ENCODE data around the gene SERPINH1. TPM values are rescaled to one million over a fixed set of nuclear protein-coding genes. Genes with fewer than 3 reads are reported as not detected.

Gene SERPINH1
- polyA plus RNA-seq, 2 donors, result 20.0 to 27.1 TPM

DNA sequence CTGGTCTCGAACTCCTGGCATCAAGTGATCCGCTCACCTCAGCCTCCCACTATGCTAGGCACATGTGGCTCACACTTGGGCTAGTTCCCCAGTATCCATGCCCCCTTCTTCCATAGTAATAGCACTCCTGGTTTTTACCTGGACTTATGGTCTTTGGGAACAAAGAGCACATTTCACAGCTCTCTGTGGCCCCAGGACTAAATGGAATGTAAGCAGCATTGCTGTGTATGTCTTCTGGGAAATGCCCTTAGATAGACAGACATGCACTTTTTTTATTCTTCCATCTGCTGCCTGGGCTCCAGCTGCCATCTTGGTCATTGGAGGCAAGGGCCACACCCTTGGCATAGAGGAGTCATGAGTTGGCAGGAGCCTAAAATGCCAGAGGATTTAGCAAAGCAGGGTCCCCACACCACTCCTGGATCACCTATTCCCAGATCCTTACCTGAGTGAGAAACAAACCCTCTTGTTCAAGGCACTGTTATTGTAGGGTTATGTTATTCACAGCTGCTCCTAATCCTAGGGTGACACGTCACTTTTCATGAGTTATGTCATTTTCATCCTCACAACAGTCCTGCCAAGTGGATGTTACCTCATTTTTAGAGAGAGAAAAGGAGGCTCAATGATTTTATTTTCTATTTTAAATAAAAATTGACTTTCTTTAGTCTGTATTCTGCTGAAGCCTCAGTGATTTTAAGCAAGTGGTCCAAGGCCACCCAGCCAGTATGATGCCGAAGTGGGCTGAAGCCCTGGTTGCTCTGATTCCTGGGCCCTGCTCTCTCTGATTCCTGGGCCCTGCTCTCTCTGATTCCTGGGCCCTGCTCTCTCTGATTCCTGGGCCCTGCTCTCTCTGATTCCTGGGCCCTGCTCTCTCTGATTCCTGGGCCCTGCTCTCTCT, 20.6 kb upstream of the SERPINH1 start:
- no peaks in the 10 kb centered on the region for H3K36me3 ChIP-seq (ENCODE audit: control insufficient read depth in 2 of 2, insufficient read depth in 2 of 2, low read length in 1 of 2)
- no peaks in the 10 kb centered on the region for H3K9me3 ChIP-seq (ENCODE audit: control insufficient read depth in 2 of 2, insufficient read depth in 1 of 2, low read depth in 1 of 2, low read length in 1 of 2)
- H3K4me3 ChIP-seq (ENCODE audit: low read depth in 1 of 2, low read length in 2 of 2), result no peak overlapping the region
- no peaks in the 10 kb centered on the region for H3K4me1 ChIP-seq (ENCODE audit: control insufficient read depth in 2 of 2, insufficient read depth in 2 of 2, low read length in 1 of 2)
- H3K27ac ChIP-seq (ENCODE audit: low read depth in 2 of 2, low read length in 1 of 2), result no peak overlapping the region
- no peaks in the 10 kb centered on the region for H3K27me3 ChIP-seq (ENCODE audit: control insufficient read depth in 1 of 2, insufficient read depth in 2 of 2, low read length in 2 of 2)
- WGBS, 2 donors, result 91% methylated on average over 4 of the region's 4 CpGs

DNA sequence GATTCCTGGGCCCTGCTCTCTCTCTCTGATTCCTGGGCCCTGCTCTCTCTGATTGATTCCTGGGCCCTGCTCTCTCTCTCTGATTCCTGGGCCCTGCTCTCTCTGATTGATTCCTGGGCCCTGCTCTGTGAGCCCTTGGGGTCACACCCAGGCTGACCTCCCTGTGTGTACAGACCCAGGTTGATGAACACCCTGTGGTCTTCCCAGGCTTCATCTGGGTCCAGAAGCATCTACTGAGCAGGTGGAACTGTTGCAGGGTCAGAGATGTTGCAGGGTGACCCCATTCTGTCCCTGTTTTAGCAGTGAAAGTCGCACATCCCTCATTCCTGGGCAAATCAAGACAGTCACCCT, 20.0 kb upstream of the SERPINH1 start:
- WGBS, 2 donors, result 85 to 86% methylated on average over 1 of the region's 1 CpG
- no peaks in the 10 kb centered on the region for H3K36me3 ChIP-seq (ENCODE audit: control insufficient read depth in 2 of 2, insufficient read depth in 2 of 2, low read length in 1 of 2)
- H3K4me1 ChIP-seq (ENCODE audit: control insufficient read depth in 2 of 2, insufficient read depth in 2 of 2, low read length in 1 of 2), result no peaks in the 10 kb centered on the region
- no peak overlapping the region for H3K27ac ChIP-seq (ENCODE audit: low read depth in 2 of 2, low read length in 1 of 2)
- no peak overlapping the region for H3K4me3 ChIP-seq (ENCODE audit: low read depth in 1 of 2, low read length in 2 of 2)
- no peaks in the 10 kb centered on the region for H3K27me3 ChIP-seq (ENCODE audit: control insufficient read depth in 1 of 2, insufficient read depth in 2 of 2, low read length in 2 of 2)
- H3K9me3 ChIP-seq (ENCODE audit: control insufficient read depth in 2 of 2, insufficient read depth in 1 of 2, low read depth in 1 of 2, low read length in 1 of 2), result no peaks in the 10 kb centered on the region

DNA sequence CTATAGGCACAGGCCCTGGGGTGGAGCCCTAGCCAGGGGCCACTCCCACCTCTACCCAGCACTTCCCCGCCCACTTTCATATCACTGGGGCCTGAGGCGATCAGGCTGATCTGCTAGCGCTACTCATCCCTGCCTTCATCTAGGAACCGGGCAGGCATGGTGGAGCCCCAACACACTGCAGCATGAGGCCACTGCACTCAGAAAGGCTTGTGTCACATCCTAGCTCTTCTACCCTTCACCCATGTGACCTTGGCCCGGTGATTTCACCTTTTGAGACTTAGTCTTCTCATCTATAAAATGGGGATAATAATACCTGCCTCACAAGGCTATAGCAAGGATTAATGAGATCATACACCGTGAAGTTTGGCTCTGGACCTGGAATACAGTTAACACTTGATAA, 18.2 kb upstream of the SERPINH1 start:
- H3K4me1 ChIP-seq (ENCODE audit: control insufficient read depth in 2 of 2, insufficient read depth in 2 of 2, low read length in 1 of 2), result no peaks in the 10 kb centered on the region
- H3K27me3 ChIP-seq (ENCODE audit: control insufficient read depth in 1 of 2, insufficient read depth in 2 of 2, low read length in 2 of 2), result no peaks in the 10 kb centered on the region
- no peaks in the 10 kb centered on the region for H3K9me3 ChIP-seq (ENCODE audit: control insufficient read depth in 2 of 2, insufficient read depth in 1 of 2, low read depth in 1 of 2, low read length in 1 of 2)
- 78 to 87% methylated on average over 6 of the region's 6 CpGs for WGBS, 2 donors
- H3K4me3 ChIP-seq (ENCODE audit: low read depth in 1 of 2, low read length in 2 of 2), result no peak overlapping the region
- no peaks in the 10 kb centered on the region for H3K36me3 ChIP-seq (ENCODE audit: control insufficient read depth in 2 of 2, insufficient read depth in 2 of 2, low read length in 1 of 2)
- H3K27ac ChIP-seq (ENCODE audit: low read depth in 2 of 2, low read length in 1 of 2), result no peak overlapping the region

DNA sequence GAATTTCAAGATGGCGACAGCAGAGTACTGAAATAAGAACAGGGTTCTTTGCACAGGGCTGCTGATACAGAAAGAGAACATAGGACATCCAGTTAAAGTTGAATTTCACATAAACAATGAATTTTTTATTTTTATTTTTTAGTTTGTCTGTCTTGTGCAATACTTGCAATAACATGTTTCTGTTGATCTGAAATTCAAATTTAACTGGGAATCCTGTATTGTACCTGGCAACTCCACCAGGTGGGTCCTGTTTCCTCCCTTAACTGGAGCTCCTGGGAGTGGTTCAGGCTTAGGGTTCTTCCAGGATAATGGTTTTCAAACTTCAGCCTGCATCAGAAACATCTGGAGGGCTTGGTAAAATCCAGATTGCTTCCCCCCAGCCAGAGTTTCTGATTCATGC, 14.9 kb upstream of the SERPINH1 start:
- no peaks in the 10 kb centered on the region for H3K27me3 ChIP-seq (ENCODE audit: control insufficient read depth in 1 of 2, insufficient read depth in 2 of 2, low read length in 2 of 2)
- H3K4me3 ChIP-seq (ENCODE audit: low read depth in 1 of 2, low read length in 2 of 2), result no peak overlapping the region
- no peaks in the 10 kb centered on the region for H3K9me3 ChIP-seq (ENCODE audit: control insufficient read depth in 2 of 2, insufficient read depth in 1 of 2, low read depth in 1 of 2, low read length in 1 of 2)
- H3K36me3 ChIP-seq (ENCODE audit: control insufficient read depth in 2 of 2, insufficient read depth in 2 of 2, low read length in 1 of 2), result no peaks in the 10 kb centered on the region
- H3K27ac ChIP-seq (ENCODE audit: low read depth in 2 of 2, low read length in 1 of 2), result no peak overlapping the region
- 95 to 97% methylated on average over 1 of the region's 1 CpG for WGBS, 2 donors
- no peaks in the 10 kb centered on the region for H3K4me1 ChIP-seq (ENCODE audit: control insufficient read depth in 2 of 2, insufficient read depth in 2 of 2, low read length in 1 of 2)

DNA sequence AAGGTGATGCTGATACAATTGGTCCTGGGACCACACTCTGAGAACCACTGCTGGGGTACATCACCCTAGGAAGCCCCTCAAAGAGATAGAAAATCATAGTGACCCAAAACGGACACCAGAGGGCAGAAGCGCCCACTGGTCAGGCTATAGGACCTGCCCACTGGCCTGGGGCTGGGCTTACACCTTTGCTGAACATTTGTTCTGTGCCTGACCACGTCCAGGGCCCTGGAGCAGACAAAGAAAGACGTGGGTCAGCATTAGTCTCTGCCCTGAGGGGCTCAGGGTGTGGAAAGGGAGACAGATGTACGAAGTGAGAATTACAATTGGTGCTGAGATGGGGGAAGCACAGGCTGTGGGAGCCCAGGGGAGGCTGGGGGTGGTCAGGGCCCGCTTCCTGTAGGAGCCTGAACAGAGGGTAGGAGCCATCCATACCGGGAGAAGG, 14.4 kb upstream of the SERPINH1 start:
- WGBS, 2 donors, result 19 to 21% methylated on average over 7 of the region's 7 CpGs
- H3K36me3 ChIP-seq (ENCODE audit: control insufficient read depth in 2 of 2, insufficient read depth in 2 of 2, low read length in 1 of 2), result no peaks in the 10 kb centered on the region
- no peaks in the 10 kb centered on the region for H3K4me1 ChIP-seq (ENCODE audit: control insufficient read depth in 2 of 2, insufficient read depth in 2 of 2, low read length in 1 of 2)
- H3K27me3 ChIP-seq (ENCODE audit: control insufficient read depth in 1 of 2, insufficient read depth in 2 of 2, low read length in 2 of 2), result no peaks in the 10 kb centered on the region
- H3K27ac ChIP-seq (ENCODE audit: low read depth in 2 of 2, low read length in 1 of 2), result no peak overlapping the region
- no peak overlapping the region for H3K4me3 ChIP-seq (ENCODE audit: low read depth in 1 of 2, low read length in 2 of 2)
- H3K9me3 ChIP-seq (ENCODE audit: control insufficient read depth in 2 of 2, insufficient read depth in 1 of 2, low read depth in 1 of 2, low read length in 1 of 2), result no peaks in the 10 kb centered on the region

DNA sequence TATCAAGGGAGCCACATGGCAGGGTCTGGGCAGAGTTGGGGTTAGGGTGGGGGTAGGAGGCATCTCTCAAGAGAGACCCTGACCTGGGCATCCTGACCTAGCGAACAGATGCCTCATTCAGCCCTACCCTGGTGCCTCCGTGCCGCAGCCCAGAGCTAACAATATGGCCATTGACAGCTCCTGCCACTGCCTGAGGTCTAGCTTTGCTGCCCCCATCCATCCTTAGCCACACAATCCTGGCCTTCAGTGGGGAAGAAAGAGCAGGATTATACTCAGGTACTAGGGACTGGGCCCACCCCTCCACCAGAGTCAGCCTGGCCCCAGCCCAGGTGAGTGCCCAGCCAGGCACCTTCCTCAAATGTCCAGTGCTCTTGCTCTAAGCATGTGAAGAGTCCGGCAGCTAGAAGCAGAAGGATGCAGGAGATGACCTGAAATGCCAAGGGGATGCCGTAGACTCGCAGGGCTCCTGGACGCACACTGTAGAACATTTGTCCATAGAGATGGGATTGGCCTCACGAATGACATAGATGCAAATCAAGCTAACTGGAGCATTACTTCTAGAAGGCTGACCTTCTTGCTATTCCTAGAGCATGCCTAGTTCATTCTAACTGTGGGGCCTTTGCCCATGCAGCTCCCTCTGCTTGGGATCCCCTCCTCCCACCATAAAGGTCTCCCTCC, 13.3 kb upstream of the SERPINH1 start:
- no peaks in the 10 kb centered on the region for H3K36me3 ChIP-seq (ENCODE audit: control insufficient read depth in 2 of 2, insufficient read depth in 2 of 2, low read length in 1 of 2)
- no peaks in the 10 kb centered on the region for H3K4me1 ChIP-seq (ENCODE audit: control insufficient read depth in 2 of 2, insufficient read depth in 2 of 2, low read length in 1 of 2)
- WGBS, 2 donors, result 91% methylated on average over 8 of the region's 8 CpGs
- no peaks in the 10 kb centered on the region for H3K9me3 ChIP-seq (ENCODE audit: control insufficient read depth in 2 of 2, insufficient read depth in 1 of 2, low read depth in 1 of 2, low read length in 1 of 2)
- H3K27me3 ChIP-seq (ENCODE audit: control insufficient read depth in 1 of 2, insufficient read depth in 2 of 2, low read length in 2 of 2), result no peaks in the 10 kb centered on the region
- H3K4me3 ChIP-seq (ENCODE audit: low read depth in 1 of 2, low read length in 2 of 2), result no peak overlapping the region
- no peak overlapping the region for H3K27ac ChIP-seq (ENCODE audit: low read depth in 2 of 2, low read length in 1 of 2)

DNA sequence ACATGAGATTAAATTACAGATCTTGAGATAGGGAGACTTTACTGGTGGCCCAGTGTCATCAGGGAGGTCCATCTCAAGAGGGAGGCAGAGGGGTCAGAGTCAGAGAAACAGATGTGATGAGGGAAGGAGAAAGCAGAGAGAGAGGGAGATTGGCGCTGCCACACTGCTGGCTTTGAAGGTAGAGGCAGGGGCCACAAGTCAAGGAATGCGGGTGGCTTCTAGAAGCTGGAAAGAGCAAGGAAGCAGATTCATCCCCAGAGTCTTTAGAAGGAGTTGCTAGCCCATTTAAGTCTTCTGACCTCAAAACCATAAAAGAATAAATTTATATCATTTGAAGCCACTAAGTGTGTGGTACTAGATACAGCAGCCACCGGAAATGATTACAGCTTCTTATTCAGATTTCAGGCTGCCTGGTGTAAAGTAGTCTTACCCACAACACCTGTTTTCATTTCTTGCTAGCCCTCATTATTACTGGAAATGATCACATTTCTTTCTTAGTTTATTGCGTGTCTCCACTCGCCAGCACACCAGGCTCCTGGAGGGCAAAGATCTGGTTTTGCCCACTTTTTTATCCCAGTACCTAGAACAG, 12.6 kb upstream of the SERPINH1 start:
- H3K27ac ChIP-seq (ENCODE audit: low read depth in 2 of 2, low read length in 1 of 2), result no peak overlapping the region
- H3K4me1 ChIP-seq (ENCODE audit: control insufficient read depth in 2 of 2, insufficient read depth in 2 of 2, low read length in 1 of 2), result peaks cover 0 to under 1% of the 10 kb centered on the region in 2 donors
- no peaks in the 10 kb centered on the region for H3K36me3 ChIP-seq (ENCODE audit: control insufficient read depth in 2 of 2, insufficient read depth in 2 of 2, low read length in 1 of 2)
- H3K4me3 ChIP-seq (ENCODE audit: low read depth in 1 of 2, low read length in 2 of 2), result no peak overlapping the region
- WGBS, 2 donors, result 75% methylated on average over 5 of the region's 5 CpGs
- no peaks in the 10 kb centered on the region for H3K27me3 ChIP-seq (ENCODE audit: control insufficient read depth in 1 of 2, insufficient read depth in 2 of 2, low read length in 2 of 2)
- no peaks in the 10 kb centered on the region for H3K9me3 ChIP-seq (ENCODE audit: control insufficient read depth in 2 of 2, insufficient read depth in 1 of 2, low read depth in 1 of 2, low read length in 1 of 2)

DNA sequence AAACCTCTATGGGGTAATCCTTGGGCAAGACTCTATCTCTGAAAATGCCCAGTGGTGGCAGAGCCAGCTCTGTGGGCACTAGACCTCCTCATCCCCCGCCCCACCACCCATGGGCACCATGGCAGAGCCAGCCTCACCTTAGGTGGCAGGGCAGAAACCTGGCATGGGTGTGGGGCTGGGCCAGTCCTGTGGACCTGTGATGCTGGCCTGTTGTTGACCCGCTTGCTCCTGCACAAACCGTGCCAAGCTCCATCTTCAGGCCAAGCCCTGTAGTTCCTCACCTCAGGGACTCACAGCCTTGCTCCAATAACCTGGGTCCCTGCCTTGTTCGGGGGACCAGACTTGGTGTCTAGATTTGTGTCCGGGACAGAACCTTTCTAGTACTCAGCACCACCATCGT, 8.9 kb upstream of the SERPINH1 start:
- 84 to 86% methylated on average over 6 of the region's 6 CpGs for WGBS, 2 donors
- no peaks in the 10 kb centered on the region for H3K27me3 ChIP-seq (ENCODE audit: control insufficient read depth in 1 of 2, insufficient read depth in 2 of 2, low read length in 2 of 2)
- H3K9me3 ChIP-seq (ENCODE audit: control insufficient read depth in 2 of 2, insufficient read depth in 1 of 2, low read depth in 1 of 2, low read length in 1 of 2), result no peaks in the 10 kb centered on the region
- no peak overlapping the region for H3K4me3 ChIP-seq (ENCODE audit: low read depth in 1 of 2, low read length in 2 of 2)
- H3K27ac ChIP-seq (ENCODE audit: low read depth in 2 of 2, low read length in 1 of 2), result no peak overlapping the region
- no peaks in the 10 kb centered on the region for H3K36me3 ChIP-seq (ENCODE audit: control insufficient read depth in 2 of 2, insufficient read depth in 2 of 2, low read length in 1 of 2)
- H3K4me1 ChIP-seq (ENCODE audit: control insufficient read depth in 2 of 2, insufficient read depth in 2 of 2, low read length in 1 of 2), result peaks cover 7% of the 10 kb centered on the region in 2 donors

DNA sequence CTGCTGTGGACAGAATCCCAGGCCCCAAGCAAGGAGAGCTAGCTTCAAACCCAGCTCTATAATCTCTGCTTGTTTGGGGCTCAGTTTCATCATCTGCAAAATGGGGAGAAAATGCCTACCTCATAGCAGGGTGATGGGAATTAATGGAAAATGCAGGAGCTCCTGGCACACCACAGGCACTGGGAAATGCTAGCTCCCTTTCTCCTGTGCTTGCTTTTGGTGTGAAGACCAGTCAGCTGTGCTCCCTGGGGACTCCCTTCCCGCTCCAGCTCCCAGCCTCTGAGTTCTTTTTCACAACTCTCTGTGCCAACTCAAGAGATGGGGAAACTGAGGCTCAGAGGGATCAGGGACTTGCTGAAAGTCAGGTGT, 8.2 kb upstream of the SERPINH1 start:
- Histone ChIP-seq H3K4me3 (ENCODE audit: low read depth in 1 of 2, low read length in 2 of 2) (no peak overlapping the region), H3K36me3 (ENCODE audit: control insufficient read depth in 2 of 2, insufficient read depth in 2 of 2, low read length in 1 of 2) (no peaks in the 10 kb centered on the region), H3K4me1 (ENCODE audit: control insufficient read depth in 2 of 2, insufficient read depth in 2 of 2, low read length in 1 of 2) (peaks cover 7 to 10% of the 10 kb centered on the region in 2 donors), H3K27me3 (ENCODE audit: control insufficient read depth in 1 of 2, insufficient read depth in 2 of 2, low read length in 2 of 2) (no peaks in the 10 kb centered on the region), H3K27ac (ENCODE audit: low read depth in 2 of 2, low read length in 1 of 2) (peak overlapping the region; percentile 61 to 93), H3K9me3 (ENCODE audit: control insufficient read depth in 2 of 2, insufficient read depth in 1 of 2, low read depth in 1 of 2, low read length in 1 of 2) (no peaks in the 10 kb centered on the region)
- WGBS, 2 donors, result 47 to 58% methylated on average over 1 of the region's 1 CpG

All from esophagus (tissue), 2 donors.